HepG2 (cell line): ENCODE results near the gene SMTN. TPM values are rescaled to one million over a fixed set of nuclear protein-coding genes. Genes with fewer than 3 reads are reported as not detected.
A peak's percentile ranks its signal among the peaks of the same experiment; 100 is the strongest.

Source experiments
- CC2D1A ChIP-seq: sonication (generic); formaldehyde crosslinking; IDR thresholded peaks from 2 replicates; pipeline ENCODE4 v1.8.1; 2023; ENCODE audit warnings: mild to moderate bottlenecking, missing genetic modification reagents
- HNF4A ChIP-seq: sonication (generic); formaldehyde crosslinking; IDR thresholded peaks from 2 replicates; pipeline ENCODE4 v1.4.0; 2020; ENCODE audit warnings: missing genetic modification reagents
- SCMH1 ChIP-seq: sonication (generic); formaldehyde crosslinking; IDR thresholded peaks from 2 replicates; pipeline ENCODE4 v1.9.0; 2021; ENCODE audit warnings: missing genetic modification reagents, mild to moderate bottlenecking, borderline replicate concordance
- XBP1 ChIP-seq: sonication (generic); formaldehyde crosslinking; IDR thresholded peaks from 2 replicates; pipeline ENCODE4 v1.5.0; 2020; ENCODE audit warnings: missing genetic modification reagents
- ZFX ChIP-seq: sonication (generic); formaldehyde crosslinking; IDR thresholded peaks from 2 replicates; pipeline ENCODE4 v1.4.0; 2020; ENCODE audit warnings: mild to moderate bottlenecking, low read depth, missing genetic modification reagents, moderate library complexity
- ZNF383 ChIP-seq: sonication (generic); formaldehyde crosslinking; IDR thresholded peaks from 2 replicates; pipeline ENCODE4 v1.4.0; 2020; ENCODE audit warnings: missing genetic modification reagents, mild to moderate bottlenecking, borderline replicate concordance
- ZNF607 ChIP-seq: sonication (generic); formaldehyde crosslinking; IDR thresholded peaks from 2 replicates; pipeline ENCODE4 v1.5.1; 2020; ENCODE audit warnings: missing genetic modification reagents, mild to moderate bottlenecking, borderline replicate concordance
- ZNF674 ChIP-seq: sonication (generic); formaldehyde crosslinking; IDR thresholded peaks from 2 replicates; pipeline ENCODE4 v1.5.0; 2020; ENCODE audit warnings: low read depth, mild to moderate bottlenecking, missing genetic modification reagents
- polyA plus RNA-seq, 8 experiments: library from polyadenylated mRNA; depleted of rRNA in 3 of 8; stranded (reverse) in 7 of 8; unstranded in 1 of 8; fragments of >200 nt; fragmentation: Illumina TruSeq in 4 of 8; extraction: Trizol in 4 of 8; gene quantifications; 2 replicates each; pipeline versions ENCODE4 v1.2.1 to v1.2.3, GENCODE V29; 2011 to 2016; ENCODE audit warnings: low read depth in 4 of 8, missing spikeins in 1 of 8, mixed read lengths in 1 of 8; ENCODE audit not compliant: insufficient read depth in 1 of 8
- total RNA-seq, 5 experiments: library from RNA; depleted of rRNA; stranded (reverse); fragments of >200 nt; fragmentation: Illumina TruSeq; extraction: Trizol; gene quantifications; 2 replicates each; pipeline ENCODE4 v1.2.3, GENCODE V29; 2016; ENCODE audit warnings: low read depth in 1 of 5
- TF ChIP-seq, protein P1 (sequence below): sonication (generic); formaldehyde crosslinking; IDR thresholded peaks from 2 replicates; pipeline ENCODE4 v1.5.1; 2020; ENCODE audit warnings: mild to moderate bottlenecking, missing genetic modification reagents, moderate library complexity
- TF ChIP-seq, protein P2 (sequence below): sonication (generic); formaldehyde crosslinking; conservative IDR thresholded peaks from 2 replicates; pipeline ENCODE4 v1.4.0; 2020; ENCODE audit warnings: missing genetic modification reagents
- TF ChIP-seq, protein P3 (sequence below): IDR thresholded peaks from 2 replicates; pipeline ENCODE4 v1.6.1; 2016; ENCODE audit warnings: low read depth
- TF ChIP-seq, protein P4 (sequence below): sonication (generic); formaldehyde crosslinking; IDR thresholded peaks from one replicate; pipeline ENCODE4 v1.5.1; 2020; ENCODE audit warnings: mild to moderate bottlenecking, missing genetic modification reagents; ENCODE audit errors: not compliant biosample characterization

The SMTN gene
- total and polyA plus RNA-seq, 2 of the 13 experiments (the other 11 are each of a cell fraction or from before 2014, with no cell fraction given), result 14.7 to 26.1 TPM

DNA sequence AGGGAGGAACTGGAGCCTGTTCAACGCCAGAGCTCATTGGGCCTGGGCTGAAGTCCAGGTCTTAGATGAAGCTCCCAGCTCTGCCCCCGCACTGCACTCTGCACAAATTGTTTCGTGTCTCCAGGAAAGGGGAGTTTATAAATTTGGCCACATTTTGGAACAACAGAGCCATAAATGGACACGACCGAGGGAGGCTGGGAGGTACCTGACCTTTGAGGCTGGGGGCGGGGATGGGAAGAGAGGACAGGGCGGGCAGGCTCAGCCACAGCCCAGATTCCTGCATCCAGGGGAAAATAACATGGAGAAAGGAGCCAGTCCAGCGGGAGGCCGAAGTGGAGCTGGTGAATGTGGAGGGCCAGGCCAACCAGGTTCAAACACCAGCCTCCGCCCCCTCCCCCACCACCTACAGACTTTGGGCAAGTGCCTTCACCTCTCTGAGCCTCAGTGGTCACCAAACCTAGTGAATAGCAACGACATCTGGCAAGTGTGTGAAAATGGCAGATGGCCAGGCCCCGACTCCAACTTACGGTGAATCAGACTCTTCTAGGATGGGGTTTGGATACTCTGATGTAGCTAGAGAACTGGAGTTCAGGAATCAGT is 36.8 kb upstream of the SMTN start (continued):
- TF ChIP-seq, protein P1, sequence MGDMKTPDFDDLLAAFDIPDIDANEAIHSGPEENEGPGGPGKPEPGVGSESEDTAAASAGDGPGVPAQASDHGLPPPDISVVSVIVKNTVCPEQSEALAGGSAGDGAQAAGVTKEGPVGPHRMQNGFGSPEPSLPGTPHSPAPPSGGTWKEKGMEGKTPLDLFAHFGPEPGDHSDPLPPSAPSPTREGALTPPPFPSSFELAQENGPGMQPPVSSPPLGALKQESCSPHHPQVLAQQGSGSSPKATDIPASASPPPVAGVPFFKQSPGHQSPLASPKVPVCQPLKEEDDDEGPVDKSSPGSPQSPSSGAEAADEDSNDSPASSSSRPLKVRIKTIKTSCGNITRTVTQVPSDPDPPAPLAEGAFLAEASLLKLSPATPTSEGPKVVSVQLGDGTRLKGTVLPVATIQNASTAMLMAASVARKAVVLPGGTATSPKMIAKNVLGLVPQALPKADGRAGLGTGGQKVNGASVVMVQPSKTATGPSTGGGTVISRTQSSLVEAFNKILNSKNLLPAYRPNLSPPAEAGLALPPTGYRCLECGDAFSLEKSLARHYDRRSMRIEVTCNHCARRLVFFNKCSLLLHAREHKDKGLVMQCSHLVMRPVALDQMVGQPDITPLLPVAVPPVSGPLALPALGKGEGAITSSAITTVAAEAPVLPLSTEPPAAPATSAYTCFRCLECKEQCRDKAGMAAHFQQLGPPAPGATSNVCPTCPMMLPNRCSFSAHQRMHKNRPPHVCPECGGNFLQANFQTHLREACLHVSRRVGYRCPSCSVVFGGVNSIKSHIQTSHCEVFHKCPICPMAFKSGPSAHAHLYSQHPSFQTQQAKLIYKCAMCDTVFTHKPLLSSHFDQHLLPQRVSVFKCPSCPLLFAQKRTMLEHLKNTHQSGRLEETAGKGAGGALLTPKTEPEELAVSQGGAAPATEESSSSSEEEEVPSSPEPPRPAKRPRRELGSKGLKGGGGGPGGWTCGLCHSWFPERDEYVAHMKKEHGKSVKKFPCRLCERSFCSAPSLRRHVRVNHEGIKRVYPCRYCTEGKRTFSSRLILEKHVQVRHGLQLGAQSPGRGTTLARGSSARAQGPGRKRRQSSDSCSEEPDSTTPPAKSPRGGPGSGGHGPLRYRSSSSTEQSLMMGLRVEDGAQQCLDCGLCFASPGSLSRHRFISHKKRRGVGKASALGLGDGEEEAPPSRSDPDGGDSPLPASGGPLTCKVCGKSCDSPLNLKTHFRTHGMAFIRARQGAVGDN (CRISPR knock-in tag), result peak; percentile 79
- TF ChIP-seq ZNF607 (CRISPR knock-in tag) (no peak), SCMH1 (CRISPR knock-in tag) (no peak), HNF4A (CRISPR knock-in tag) (peak; percentile 64), ZFX (peak; percentile 63; the same call in 1 of the 2 replicates), ZNF674 (CRISPR knock-in tag) (no peak), ZNF383 (CRISPR knock-in tag) (no peak), CC2D1A (CRISPR knock-in tag) (no peak), XBP1 (CRISPR knock-in tag) (no peak)
- TF ChIP-seq, protein P2, sequence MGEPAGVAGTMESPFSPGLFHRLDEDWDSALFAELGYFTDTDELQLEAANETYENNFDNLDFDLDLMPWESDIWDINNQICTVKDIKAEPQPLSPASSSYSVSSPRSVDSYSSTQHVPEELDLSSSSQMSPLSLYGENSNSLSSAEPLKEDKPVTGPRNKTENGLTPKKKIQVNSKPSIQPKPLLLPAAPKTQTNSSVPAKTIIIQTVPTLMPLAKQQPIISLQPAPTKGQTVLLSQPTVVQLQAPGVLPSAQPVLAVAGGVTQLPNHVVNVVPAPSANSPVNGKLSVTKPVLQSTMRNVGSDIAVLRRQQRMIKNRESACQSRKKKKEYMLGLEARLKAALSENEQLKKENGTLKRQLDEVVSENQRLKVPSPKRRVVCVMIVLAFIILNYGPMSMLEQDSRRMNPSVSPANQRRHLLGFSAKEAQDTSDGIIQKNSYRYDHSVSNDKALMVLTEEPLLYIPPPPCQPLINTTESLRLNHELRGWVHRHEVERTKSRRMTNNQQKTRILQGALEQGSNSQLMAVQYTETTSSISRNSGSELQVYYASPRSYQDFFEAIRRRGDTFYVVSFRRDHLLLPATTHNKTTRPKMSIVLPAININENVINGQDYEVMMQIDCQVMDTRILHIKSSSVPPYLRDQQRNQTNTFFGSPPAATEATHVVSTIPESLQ (CRISPR knock-in tag), result no peak
- TF ChIP-seq, protein P3, sequence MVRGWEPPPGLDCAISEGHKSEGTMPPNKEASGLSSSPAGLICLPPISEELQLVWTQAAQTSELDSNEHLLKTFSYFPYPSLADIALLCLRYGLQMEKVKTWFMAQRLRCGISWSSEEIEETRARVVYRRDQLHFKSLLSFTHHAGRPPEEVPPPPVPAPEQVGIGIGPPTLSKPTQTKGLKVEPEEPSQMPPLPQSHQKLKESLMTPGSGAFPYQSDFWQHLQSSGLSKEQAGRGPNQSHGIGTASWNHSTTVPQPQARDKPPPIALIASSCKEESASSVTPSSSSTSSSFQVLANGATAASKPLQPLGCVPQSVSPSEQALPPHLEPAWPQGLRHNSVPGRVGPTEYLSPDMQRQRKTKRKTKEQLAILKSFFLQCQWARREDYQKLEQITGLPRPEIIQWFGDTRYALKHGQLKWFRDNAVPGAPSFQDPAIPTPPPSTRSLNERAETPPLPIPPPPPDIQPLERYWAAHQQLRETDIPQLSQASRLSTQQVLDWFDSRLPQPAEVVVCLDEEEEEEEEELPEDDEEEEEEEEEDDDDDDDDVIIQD, result peak; percentile 56; the same call in 1 of the 2 replicates
- TF ChIP-seq, protein P4, sequence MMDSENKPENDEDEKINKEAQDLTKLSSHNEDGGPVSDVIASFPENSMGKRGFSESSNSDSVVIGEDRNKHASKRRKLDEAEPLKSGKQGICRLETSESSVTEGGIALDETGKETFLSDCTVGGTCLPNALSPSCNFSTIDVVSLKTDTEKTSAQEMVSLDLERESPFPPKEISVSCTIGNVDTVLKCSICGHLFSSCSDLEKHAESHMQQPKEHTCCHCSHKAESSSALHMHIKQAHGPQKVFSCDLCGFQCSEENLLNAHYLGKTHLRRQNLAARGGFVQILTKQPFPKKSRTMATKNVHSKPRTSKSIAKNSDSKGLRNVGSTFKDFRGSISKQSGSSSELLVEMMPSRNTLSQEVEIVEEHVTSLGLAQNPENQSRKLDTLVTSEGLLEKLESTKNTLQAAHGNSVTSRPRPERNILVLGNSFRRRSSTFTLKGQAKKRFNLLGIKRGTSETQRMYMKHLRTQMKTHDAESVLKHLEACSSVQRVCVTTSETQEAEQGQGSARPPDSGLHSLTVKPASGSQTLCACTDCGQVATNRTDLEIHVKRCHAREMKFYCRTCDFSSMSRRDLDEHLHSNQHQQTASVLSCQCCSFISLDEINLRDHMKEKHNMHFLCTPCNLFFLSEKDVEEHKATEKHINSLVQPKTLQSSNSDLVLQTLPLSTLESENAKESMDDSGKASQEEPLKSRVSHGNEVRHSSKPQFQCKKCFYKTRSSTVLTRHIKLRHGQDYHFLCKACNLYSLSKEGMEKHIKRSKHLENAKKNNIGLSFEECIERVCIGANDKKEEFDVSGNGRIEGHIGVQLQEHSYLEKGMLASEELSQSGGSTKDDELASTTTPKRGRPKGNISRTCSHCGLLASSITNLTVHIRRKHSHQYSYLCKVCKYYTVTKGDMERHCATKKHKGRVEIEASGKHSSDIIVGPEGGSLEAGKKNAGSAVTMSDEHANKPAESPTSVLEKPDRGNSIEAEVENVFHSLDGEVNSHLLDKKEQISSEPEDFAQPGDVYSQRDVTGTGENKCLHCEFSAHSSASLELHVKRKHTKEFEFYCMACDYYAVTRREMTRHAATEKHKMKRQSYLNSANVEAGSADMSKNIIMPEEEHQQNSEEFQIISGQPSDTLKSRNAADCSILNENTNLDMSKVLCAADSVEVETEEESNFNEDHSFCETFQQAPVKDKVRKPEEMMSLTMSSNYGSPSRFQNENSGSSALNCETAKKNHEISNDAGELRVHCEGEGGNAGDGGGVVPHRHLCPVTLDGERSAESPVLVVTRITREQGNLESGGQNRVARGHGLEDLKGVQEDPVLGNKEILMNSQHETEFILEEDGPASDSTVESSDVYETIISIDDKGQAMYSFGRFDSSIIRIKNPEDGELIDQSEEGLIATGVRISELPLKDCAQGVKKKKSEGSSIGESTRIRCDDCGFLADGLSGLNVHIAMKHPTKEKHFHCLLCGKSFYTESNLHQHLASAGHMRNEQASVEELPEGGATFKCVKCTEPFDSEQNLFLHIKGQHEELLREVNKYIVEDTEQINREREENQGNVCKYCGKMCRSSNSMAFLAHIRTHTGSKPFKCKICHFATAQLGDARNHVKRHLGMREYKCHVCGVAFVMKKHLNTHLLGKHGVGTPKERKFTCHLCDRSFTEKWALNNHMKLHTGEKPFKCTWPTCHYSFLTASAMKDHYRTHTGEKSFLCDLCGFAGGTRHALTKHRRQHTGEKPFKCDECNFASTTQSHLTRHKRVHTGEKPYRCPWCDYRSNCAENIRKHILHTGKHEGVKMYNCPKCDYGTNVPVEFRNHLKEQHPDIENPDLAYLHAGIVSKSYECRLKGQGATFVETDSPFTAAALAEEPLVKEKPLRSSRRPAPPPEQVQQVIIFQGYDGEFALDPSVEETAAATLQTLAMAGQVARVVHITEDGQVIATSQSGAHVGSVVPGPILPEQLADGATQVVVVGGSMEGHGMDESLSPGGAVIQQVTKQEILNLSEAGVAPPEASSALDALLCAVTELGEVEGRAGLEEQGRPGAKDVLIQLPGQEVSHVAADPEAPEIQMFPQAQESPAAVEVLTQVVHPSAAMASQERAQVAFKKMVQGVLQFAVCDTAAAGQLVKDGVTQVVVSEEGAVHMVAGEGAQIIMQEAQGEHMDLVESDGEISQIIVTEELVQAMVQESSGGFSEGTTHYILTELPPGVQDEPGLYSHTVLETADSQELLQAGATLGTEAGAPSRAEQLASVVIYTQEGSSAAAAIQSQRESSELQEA, result no peak
